ENCODE measurements around the gene C6orf132.
"Not testable (repeated sequence)": the region's sequence is repeated elsewhere in the genome, so short reads cannot be mapped to it uniquely, and the experiment has no call there.

Gene C6orf132

DNA sequence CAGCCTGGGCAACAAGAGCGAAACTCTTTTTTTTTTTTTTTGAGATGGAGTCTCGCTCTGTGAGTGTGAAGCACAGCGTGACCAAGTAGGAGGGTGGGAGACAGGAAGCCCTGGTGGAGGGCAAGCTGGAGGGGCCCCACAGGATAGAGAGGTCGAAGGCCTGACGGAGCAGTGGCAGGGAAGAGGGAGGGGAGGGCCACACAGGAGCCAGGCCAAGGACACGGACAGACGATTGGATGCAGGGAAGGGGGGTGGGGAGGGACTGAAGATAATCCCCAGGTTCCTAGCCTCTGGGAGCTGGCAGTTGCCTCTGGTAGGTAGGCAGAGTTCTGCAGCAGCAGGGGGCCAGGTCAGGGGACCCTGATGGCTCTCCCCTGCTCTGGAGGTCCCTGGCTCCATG lies 20.0 kb upstream of the C6orf132 start:
- Histone ChIP-seq H3K4me3 (ENCODE audit: low read length in 2 of 2) (no peak overlapping the region), H3K9ac (ENCODE audit: low read depth in 1 of 2, low read length in 2 of 2) (no peak overlapping the region), H3K36me3 (ENCODE audit: control insufficient read depth in 2 of 2, insufficient read depth in 2 of 2, low read length in 2 of 2) (no peaks in the 10 kb centered on the region), H3K9me3 (ENCODE audit: control insufficient read depth in 2 of 2, low read length in 2 of 2) (no peaks in the 10 kb centered on the region), H3K27ac (ENCODE audit: low read depth in 2 of 2, low read length in 2 of 2) (no peak overlapping the region), H3K4me1 (ENCODE audit: control insufficient read depth in 2 of 2, insufficient read depth in 2 of 2, low read length in 2 of 2) (peaks cover 4 to 6% of the 10 kb centered on the region in 2 donors), H3K27me3 (ENCODE audit: control insufficient read depth in 2 of 2, insufficient read depth in 2 of 2, low read length in 2 of 2) (no peaks in the 10 kb centered on the region)

DNA sequence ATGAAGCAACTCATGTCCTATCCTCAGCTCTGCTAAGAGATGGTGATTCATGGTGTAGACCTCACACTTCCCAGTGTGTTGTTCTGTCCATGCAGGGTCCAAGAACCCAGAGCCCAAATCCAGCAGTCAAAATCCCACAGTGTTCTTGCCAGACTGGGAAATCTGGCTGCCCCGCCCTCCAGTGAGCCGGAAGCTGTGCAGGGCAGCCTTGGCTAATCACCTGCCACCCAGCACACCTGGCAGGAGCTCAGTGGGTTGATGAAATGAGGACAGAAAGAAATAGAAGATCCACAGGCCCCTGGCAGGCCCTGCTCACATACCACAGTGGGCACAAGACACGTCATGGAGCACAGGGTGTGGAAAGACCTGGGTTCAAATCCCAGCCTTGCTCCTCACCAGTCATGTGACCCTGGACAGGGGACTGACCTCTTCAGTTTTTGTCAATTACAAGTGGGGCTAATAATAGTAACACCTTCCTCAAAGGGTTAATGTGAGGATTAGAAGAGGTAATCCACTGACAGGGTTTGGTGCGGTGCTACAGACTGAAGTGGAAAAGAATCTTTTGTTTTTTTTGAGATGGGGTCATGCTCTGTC lies 17.1 kb upstream of the C6orf132 start:
- Histone ChIP-seq H3K27ac (ENCODE audit: low read depth in 2 of 2, low read length in 2 of 2) (no peak overlapping the region), H3K9me3 (ENCODE audit: control insufficient read depth in 2 of 2, low read length in 2 of 2) (no peaks in the 10 kb centered on the region), H3K27me3 (ENCODE audit: control insufficient read depth in 2 of 2, insufficient read depth in 2 of 2, low read length in 2 of 2) (peaks cover 0 to 1% of the 10 kb centered on the region in 2 donors), H3K9ac (ENCODE audit: low read depth in 1 of 2, low read length in 2 of 2) (no peak overlapping the region), H3K36me3 (ENCODE audit: control insufficient read depth in 2 of 2, insufficient read depth in 2 of 2, low read length in 2 of 2) (no peaks in the 10 kb centered on the region), H3K4me1 (ENCODE audit: control insufficient read depth in 2 of 2, insufficient read depth in 2 of 2, low read length in 2 of 2) (no peaks in the 10 kb centered on the region), H3K4me3 (ENCODE audit: low read length in 2 of 2) (no peak overlapping the region)

DNA sequence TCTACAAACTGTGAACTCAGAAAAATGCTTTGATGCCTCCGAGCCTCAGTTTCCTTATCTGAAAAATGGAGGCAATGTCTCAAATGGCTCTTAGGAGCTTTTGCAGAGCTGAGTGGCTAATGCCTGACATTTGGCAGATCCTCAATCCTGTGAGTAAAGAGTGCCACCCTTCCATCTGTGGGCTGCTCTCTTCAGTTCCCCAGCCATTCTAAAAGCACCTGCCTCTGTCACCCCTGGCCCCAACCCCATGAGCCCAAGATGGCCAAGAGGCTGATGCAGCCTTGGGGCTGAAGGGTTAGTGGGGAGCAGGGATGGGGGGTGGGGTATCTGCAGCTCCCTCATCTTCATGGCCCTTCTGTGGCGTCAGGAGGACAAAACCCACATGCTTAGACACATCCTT lies 16.2 kb upstream of the C6orf132 start:
- H3K27me3 ChIP-seq (ENCODE audit: control insufficient read depth in 2 of 2, insufficient read depth in 2 of 2, low read length in 2 of 2), result peaks cover 0 to 2% of the 10 kb centered on the region in 2 donors
- peaks cover 0 to 4% of the 10 kb centered on the region in 2 donors for H3K4me1 ChIP-seq (ENCODE audit: control insufficient read depth in 2 of 2, insufficient read depth in 2 of 2, low read length in 2 of 2)
- no peaks in the 10 kb centered on the region for H3K9me3 ChIP-seq (ENCODE audit: control insufficient read depth in 2 of 2, low read length in 2 of 2)
- H3K4me3 ChIP-seq (ENCODE audit: low read length in 2 of 2), result no peak overlapping the region
- no peak overlapping the region for H3K27ac ChIP-seq (ENCODE audit: low read depth in 2 of 2, low read length in 2 of 2)
- no peak overlapping the region for H3K9ac ChIP-seq (ENCODE audit: low read depth in 1 of 2, low read length in 2 of 2)
- no peaks in the 10 kb centered on the region for H3K36me3 ChIP-seq (ENCODE audit: control insufficient read depth in 2 of 2, insufficient read depth in 2 of 2, low read length in 2 of 2)

DNA sequence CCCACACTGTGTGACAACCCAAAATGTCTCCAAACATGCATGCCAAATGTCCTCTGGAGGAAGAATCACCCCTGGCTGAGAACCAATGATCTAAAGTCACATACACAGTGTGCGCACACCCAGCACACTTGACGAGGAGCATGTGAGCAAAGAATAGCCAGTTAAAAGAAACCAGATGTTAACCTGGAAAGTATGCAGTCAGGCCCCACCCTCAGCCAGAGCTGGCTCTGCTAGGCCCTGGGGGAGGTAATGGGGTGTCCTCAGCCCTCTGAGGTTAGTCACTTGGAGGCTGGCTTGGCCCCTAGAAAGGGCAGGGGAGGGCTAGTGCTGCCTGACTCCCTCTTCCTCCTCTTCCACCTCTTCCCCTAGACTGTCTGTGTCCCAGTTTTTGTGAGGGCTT lies 15.6 kb upstream of the C6orf132 start:
- H3K4me3 ChIP-seq (ENCODE audit: low read length in 2 of 2), result no peak overlapping the region
- H3K4me1 ChIP-seq (ENCODE audit: control insufficient read depth in 2 of 2, insufficient read depth in 2 of 2, low read length in 2 of 2), result peaks cover 0 to 4% of the 10 kb centered on the region in 2 donors
- no peak overlapping the region for H3K9ac ChIP-seq (ENCODE audit: low read depth in 1 of 2, low read length in 2 of 2)
- no peaks in the 10 kb centered on the region for H3K36me3 ChIP-seq (ENCODE audit: control insufficient read depth in 2 of 2, insufficient read depth in 2 of 2, low read length in 2 of 2)
- peaks cover 0 to 2% of the 10 kb centered on the region in 2 donors for H3K27me3 ChIP-seq (ENCODE audit: control insufficient read depth in 2 of 2, insufficient read depth in 2 of 2, low read length in 2 of 2)
- H3K9me3 ChIP-seq (ENCODE audit: control insufficient read depth in 2 of 2, low read length in 2 of 2), result no peaks in the 10 kb centered on the region
- H3K27ac ChIP-seq (ENCODE audit: low read depth in 2 of 2, low read length in 2 of 2), result no peak overlapping the region

DNA sequence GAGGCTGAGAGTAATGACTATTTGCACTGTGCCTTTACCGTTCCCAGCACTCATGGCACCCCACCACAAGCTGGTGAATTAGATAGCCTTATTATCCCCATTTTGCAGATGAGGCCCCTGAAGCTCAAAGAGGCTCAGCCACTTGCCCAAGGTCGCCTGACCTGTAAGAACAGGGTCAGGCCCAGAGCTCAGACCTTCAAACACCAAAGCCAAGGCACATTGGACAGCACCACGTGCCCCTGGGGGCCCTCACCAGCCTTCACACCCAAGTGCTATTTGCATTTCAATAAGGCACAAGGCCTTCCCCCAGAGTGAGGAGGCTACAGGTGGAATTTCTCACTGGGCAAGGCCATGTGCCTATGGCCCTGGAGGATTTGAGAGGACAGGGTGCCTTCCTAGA lies 14.2 kb upstream of the C6orf132 start:
- no peak overlapping the region for H3K4me3 ChIP-seq (ENCODE audit: low read length in 2 of 2)
- no peak overlapping the region for H3K27ac ChIP-seq (ENCODE audit: low read depth in 2 of 2, low read length in 2 of 2)
- no peak overlapping the region for H3K9ac ChIP-seq (ENCODE audit: low read depth in 1 of 2, low read length in 2 of 2)
- no peaks in the 10 kb centered on the region for H3K36me3 ChIP-seq (ENCODE audit: control insufficient read depth in 2 of 2, insufficient read depth in 2 of 2, low read length in 2 of 2)
- peaks cover 0 to 2% of the 10 kb centered on the region in 2 donors for H3K27me3 ChIP-seq (ENCODE audit: control insufficient read depth in 2 of 2, insufficient read depth in 2 of 2, low read length in 2 of 2)
- H3K4me1 ChIP-seq (ENCODE audit: control insufficient read depth in 2 of 2, insufficient read depth in 2 of 2, low read length in 2 of 2), result peaks cover 0 to 4% of the 10 kb centered on the region in 2 donors
- H3K9me3 ChIP-seq (ENCODE audit: control insufficient read depth in 2 of 2, low read length in 2 of 2), result no peaks in the 10 kb centered on the region

DNA sequence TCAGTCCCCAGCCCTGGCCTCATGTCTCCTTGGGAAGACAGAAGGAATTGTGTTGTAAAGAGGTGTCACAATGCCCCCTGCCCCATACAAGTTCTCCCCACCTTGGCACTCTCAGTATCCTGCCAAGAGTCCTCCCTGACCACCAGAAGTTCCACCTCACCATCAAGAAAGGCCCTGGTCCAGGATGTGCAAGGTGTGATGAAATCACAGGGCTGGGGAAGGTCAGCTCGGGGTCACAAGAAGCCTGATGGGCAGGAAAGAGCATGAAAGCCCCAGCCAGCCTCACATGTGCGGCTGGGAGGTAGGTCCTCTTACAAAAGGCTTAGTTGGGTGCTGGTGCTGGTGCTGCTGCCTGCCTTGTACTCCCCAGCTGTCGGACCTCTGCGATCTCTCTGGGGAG lies 12.9 kb upstream of the C6orf132 start:
- H3K4me1 ChIP-seq (ENCODE audit: control insufficient read depth in 2 of 2, insufficient read depth in 2 of 2, low read length in 2 of 2), result peaks cover 0 to 4% of the 10 kb centered on the region in 2 donors
- no peaks in the 10 kb centered on the region for H3K36me3 ChIP-seq (ENCODE audit: control insufficient read depth in 2 of 2, insufficient read depth in 2 of 2, low read length in 2 of 2)
- H3K9me3 ChIP-seq (ENCODE audit: control insufficient read depth in 2 of 2, low read length in 2 of 2), result no peaks in the 10 kb centered on the region
- H3K9ac ChIP-seq (ENCODE audit: low read depth in 1 of 2, low read length in 2 of 2), result no peak overlapping the region
- H3K27ac ChIP-seq (ENCODE audit: low read depth in 2 of 2, low read length in 2 of 2), result no peak overlapping the region
- H3K4me3 ChIP-seq (ENCODE audit: low read length in 2 of 2), result no peak overlapping the region
- H3K27me3 ChIP-seq (ENCODE audit: control insufficient read depth in 2 of 2, insufficient read depth in 2 of 2, low read length in 2 of 2), result peaks cover 0 to 2% of the 10 kb centered on the region in 2 donors

DNA sequence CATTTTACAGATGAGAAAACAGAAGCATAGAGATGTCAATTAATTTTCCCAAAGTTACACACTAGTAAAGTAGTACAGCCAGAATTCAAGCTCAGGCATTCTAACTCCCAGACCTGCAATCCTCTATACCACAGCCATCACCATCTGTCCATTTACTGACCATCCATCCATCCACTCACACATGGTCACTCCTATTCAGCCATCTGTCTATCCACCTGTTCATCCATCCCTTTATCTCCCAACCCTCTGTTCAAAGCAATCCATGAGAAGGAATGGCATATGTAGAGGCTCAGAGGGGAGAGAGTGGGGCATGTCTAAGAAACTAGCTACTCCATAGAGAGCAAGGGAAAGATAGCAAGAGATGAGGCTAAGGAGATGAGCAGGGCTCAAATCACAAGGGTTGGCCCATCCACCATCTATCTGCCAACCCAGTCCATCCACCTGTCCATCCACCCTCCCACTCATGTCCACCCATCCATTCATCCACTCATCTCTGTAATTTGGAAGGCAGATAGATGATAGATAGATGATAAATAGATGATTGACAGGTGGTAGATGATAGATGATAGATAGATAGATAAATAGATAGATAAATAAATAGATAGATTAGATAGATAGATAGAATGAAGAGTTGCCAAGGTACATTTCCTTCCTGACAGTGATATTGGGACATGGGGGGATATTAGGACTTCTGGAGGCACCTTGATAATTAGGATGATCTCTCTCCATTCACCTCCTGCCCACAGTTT lies 12.2 kb upstream of the C6orf132 start:
- no peak overlapping the region for H3K27ac ChIP-seq (ENCODE audit: low read depth in 2 of 2, low read length in 2 of 2)
- H3K4me3 ChIP-seq (ENCODE audit: low read length in 2 of 2), result no peak overlapping the region
- no peaks in the 10 kb centered on the region for H3K9me3 ChIP-seq (ENCODE audit: control insufficient read depth in 2 of 2, low read length in 2 of 2)
- no peaks in the 10 kb centered on the region for H3K36me3 ChIP-seq (ENCODE audit: control insufficient read depth in 2 of 2, insufficient read depth in 2 of 2, low read length in 2 of 2)
- no peak overlapping the region for H3K9ac ChIP-seq (ENCODE audit: low read depth in 1 of 2, low read length in 2 of 2)
- peaks cover 0 to 2% of the 10 kb centered on the region in 2 donors for H3K27me3 ChIP-seq (ENCODE audit: control insufficient read depth in 2 of 2, insufficient read depth in 2 of 2, low read length in 2 of 2)
- H3K4me1 ChIP-seq (ENCODE audit: control insufficient read depth in 2 of 2, insufficient read depth in 2 of 2, low read length in 2 of 2), result peaks cover 0 to 4% of the 10 kb centered on the region in 2 donors

DNA sequence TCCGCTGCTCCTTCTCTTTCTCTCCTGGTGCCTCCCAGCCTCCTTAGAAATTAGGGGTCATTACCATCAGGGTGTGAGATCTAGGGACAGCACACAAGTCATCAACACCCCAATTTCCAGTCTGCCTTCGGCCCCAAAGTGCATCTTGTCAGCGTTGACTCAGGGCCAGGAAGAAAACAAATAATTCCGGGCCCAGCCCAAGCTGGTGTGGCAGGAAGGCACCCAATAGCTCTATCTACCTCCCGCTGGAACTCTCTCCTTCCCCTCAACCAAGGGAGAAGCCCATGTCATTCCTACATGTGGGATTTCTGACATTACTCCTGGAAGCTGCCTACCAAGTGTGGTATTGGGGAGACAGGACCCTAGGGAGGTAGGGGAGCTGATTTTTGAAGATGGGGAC lies 11.5 kb upstream of the C6orf132 start:
- H3K9me3 ChIP-seq (ENCODE audit: control insufficient read depth in 2 of 2, low read length in 2 of 2), result no peaks in the 10 kb centered on the region
- no peak overlapping the region for H3K27ac ChIP-seq (ENCODE audit: low read depth in 2 of 2, low read length in 2 of 2)
- no peak overlapping the region for H3K4me3 ChIP-seq (ENCODE audit: low read length in 2 of 2)
- H3K27me3 ChIP-seq (ENCODE audit: control insufficient read depth in 2 of 2, insufficient read depth in 2 of 2, low read length in 2 of 2), result peaks cover 0 to 2% of the 10 kb centered on the region in 2 donors
- H3K9ac ChIP-seq (ENCODE audit: low read depth in 1 of 2, low read length in 2 of 2), result no peak overlapping the region
- H3K36me3 ChIP-seq (ENCODE audit: control insufficient read depth in 2 of 2, insufficient read depth in 2 of 2, low read length in 2 of 2), result no peaks in the 10 kb centered on the region
- peaks cover 0 to 4% of the 10 kb centered on the region in 2 donors for H3K4me1 ChIP-seq (ENCODE audit: control insufficient read depth in 2 of 2, insufficient read depth in 2 of 2, low read length in 2 of 2)

DNA sequence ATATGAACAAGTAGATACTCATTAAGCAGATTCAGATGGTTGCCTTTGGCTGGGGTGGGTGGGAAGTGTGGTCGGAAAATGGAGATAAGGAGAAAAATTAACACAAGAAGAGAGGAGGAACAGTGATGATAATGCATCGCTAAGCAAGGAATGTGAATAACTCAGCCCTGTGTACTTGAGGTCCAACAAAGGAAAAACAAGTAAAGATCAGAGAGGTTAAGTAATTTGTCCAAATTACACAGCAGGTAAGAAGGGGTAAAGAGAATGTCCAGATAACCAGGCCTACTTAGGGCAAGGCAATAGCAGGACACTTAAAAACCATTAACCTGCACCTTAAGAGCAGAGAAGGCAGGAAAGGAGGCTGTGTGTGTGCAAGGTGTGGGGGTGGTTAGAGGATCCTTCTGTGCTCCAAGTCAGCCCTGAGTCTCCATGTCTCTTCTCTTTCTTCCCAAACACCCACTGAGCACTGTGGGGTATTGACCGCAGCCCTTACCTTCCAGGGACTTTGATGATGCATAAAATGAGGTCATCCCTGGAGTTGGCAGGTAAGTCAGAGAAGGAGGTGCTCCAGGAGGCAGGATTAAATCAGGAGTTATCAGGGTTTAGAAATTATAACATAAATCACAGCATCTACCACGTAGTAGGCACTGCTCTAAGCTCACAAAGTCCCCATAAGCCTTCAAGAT lies 10.3 kb upstream of the C6orf132 start:
- not testable (repeated sequence) for H3K36me3 ChIP-seq (ENCODE audit: control insufficient read depth in 2 of 2, insufficient read depth in 2 of 2, low read length in 2 of 2); H3K27me3 ChIP-seq (ENCODE audit: control insufficient read depth in 2 of 2, insufficient read depth in 2 of 2, low read length in 2 of 2); H3K4me3 ChIP-seq (ENCODE audit: low read length in 2 of 2); H3K9ac ChIP-seq (ENCODE audit: low read depth in 1 of 2, low read length in 2 of 2); H3K27ac ChIP-seq (ENCODE audit: low read depth in 2 of 2, low read length in 2 of 2); H3K4me1 ChIP-seq (ENCODE audit: control insufficient read depth in 2 of 2, insufficient read depth in 2 of 2, low read length in 2 of 2); H3K9me3 ChIP-seq (ENCODE audit: control insufficient read depth in 2 of 2, low read length in 2 of 2)

DNA sequence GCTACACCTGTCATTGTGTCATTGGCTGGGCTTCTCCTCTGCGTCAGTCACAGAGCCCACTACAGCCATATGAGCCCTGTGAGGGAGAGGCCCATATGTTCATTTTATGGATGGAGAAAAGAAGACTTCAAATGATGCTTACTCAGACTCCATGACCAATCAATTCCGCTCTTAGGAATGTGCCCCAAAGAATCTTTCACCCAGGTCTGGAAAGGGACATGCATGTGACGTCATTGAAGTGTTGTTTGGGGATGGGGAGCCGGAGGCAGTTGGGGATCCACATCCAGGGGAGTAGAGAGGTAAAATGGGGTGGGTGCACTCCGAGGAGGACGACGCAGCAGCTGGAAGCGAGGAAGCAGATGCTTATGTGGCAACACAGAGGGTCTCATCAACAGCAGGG lies 9.6 kb upstream of the C6orf132 start:
- Histone ChIP-seq H3K9ac (ENCODE audit: low read depth in 1 of 2, low read length in 2 of 2) (no peak overlapping the region), H3K9me3 (ENCODE audit: control insufficient read depth in 2 of 2, low read length in 2 of 2) (no peaks in the 10 kb centered on the region), H3K27ac (ENCODE audit: low read depth in 2 of 2, low read length in 2 of 2) (no peak overlapping the region), H3K4me3 (ENCODE audit: low read length in 2 of 2) (no peak overlapping the region), H3K4me1 (ENCODE audit: control insufficient read depth in 2 of 2, insufficient read depth in 2 of 2, low read length in 2 of 2) (peaks cover 0 to 5% of the 10 kb centered on the region in 2 donors), H3K27me3 (ENCODE audit: control insufficient read depth in 2 of 2, insufficient read depth in 2 of 2, low read length in 2 of 2) (peaks cover 0 to 2% of the 10 kb centered on the region in 2 donors), H3K36me3 (ENCODE audit: control insufficient read depth in 2 of 2, insufficient read depth in 2 of 2, low read length in 2 of 2) (no peaks in the 10 kb centered on the region)
